Hindlimb muscle (tissue), 1 donor: Measurements from ENCODE around the gene SPSB2. TPM values are rescaled to one million over a fixed set of nuclear protein-coding genes. Genes with fewer than 3 reads are reported as not detected.

ENCODE experiments used
- DNase-seq: peaks from one replicate; pipeline ENCODE4 v3.0.0-alpha.2; 2013
- polyA plus RNA-seq: library from polyadenylated mRNA; unstranded; fragments of 120-200 nt; gene quantifications from one replicate; pipeline ENCODE4 v1.2.1, GENCODE V29; 2013; ENCODE audit not compliant: insufficient read length

SPSB2 gene
- polyA plus RNA-seq, 1 donor = 5.9 TPM

GRCh38 chr12:6850796-6851152, 22.3 kb downstream of the SPSB2 start:
- DNase-seq = no peak

GRCh38 chr12:6849976-6850560, 23.0 kb downstream of the SPSB2 start:
- no peak for DNase-seq

GRCh38 chr12:6849427-6849826, 23.7 kb downstream of the SPSB2 start:
- DNase-seq = no peak

- DNase-seq = no peak
These were observed 25.4 kb downstream of the SPSB2 start for GRCh38 chr12:6847676-6848075.

DNA sequence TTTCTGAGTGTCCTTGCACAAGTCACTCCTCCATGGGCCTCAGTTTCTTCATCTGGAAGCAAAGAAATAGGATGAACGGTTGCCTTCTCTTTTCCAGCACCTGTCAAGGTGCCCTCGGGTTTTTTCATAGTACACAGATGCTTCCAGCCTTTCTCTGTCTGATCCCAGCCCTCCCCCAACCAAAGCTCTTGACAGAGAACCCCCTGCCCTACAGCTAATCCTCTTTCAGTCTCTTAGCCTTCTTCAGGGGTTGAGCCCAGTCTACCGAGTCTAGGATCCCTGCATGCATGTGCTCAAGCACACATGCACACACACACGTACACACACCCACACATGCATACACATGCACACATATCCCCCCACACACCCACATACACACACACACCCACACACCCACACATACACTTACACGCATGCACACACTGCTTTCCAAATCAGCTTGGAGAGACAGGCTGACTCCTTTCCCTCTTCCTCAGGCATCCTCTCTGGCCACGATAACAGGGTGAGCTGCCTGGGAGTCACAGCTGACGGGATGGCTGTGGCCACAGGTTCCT, 26.7 kb downstream of the SPSB2 start:
- DNase-seq = no peak

DNA sequence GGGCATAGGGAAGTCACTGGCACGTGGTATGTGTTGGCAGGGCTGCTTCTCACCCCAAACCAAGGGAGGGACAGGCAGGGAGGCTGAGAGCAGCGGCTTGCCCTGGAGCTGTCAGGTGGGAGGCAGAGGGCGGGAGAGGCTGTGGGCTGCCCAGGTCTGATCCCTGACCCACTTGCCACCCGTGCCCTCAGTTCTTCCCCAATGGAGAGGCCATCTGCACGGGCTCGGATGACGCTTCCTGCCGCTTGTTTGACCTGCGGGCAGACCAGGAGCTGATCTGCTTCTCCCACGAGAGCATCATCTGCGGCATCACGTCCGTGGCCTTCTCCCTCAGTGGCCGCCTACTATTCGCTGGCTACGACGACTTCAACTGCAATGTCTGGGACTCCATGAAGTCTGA, 27.7 kb downstream of the SPSB2 start:
- no peak for DNase-seq

DNA sequence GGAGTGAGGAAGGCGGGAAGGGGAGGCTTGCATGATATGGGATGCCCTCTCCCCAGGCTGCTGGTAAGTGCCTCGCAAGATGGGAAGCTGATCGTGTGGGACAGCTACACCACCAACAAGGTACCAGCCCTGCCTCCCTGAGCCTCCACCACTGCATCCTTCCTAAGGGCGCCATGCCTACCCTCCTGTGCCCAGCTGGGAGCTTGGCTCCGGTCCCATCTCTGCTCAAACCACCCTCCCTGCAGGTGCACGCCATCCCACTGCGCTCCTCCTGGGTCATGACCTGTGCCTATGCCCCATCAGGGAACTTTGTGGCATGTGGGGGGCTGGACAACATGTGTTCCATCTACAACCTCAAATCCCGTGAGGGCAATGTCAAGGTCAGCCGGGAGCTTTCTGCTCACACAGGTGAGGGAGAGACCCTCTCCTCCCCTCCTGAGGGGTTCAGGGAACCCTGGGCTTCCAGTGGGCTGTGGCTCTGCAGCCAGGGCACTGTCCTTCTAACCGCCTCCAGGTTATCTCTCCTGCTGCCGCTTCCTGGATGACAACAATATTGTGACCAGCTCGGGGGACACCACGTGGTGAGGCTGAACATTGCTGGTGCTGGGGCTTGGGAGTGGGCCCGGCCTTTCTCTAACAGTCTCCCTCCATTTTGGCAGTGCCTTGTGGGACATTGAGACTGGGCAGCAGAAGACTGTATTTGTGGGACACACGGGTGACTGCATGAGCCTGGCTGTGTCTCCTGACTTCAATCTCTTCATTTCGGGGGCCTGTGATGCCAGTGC, 29.8 kb downstream of the SPSB2 start:
- no peak for DNase-seq

- no peak for DNase-seq
These were observed 31.0 kb downstream of the SPSB2 start for GRCh38 chr12:6842075-6842474.

DNA sequence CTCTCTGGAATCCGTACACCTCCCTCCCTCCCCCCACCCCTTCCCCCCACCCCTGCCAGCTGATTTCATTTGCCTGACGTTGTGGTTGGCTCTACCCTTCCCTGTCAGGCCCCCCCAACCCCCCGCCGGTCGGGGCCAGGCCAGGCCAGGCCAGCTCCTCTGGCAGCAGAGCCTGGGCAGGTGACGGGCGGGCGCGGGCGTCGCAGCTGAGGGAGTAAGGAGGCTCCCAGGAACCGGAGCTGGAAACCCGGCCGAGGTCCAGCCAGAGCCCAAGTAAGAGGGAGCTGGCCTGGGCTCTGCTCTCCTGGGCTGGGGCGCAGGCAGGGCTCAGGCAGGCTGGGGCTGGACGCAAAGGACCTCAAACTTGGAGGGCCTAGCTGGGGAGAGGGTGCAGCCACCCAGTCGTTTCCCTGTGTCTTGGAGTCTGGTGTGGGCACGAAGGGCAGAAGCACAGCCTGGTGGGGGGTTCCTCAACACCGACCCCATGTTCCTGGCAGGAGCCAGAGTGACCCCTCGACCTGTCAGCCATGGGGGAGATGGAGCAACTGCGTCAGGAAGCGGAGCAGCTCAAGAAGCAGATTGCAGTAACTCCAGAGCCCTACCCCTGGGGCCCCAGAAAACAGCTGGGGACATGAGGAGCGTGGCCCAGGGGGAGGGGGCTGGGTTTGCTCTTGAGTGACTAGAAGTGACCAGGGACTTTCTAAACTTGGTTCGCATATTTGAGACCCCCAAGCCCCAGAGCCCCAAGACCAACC, 32.2 kb downstream of the SPSB2 start, which contains the start of gene GNB3:
Gene GNB3, plus strand, starts transcription at position 165 of the 755 bp plus-strand sequence. Its CDS starts 363 bp downstream, at position 528.
- DNase-seq = no peak

DNA sequence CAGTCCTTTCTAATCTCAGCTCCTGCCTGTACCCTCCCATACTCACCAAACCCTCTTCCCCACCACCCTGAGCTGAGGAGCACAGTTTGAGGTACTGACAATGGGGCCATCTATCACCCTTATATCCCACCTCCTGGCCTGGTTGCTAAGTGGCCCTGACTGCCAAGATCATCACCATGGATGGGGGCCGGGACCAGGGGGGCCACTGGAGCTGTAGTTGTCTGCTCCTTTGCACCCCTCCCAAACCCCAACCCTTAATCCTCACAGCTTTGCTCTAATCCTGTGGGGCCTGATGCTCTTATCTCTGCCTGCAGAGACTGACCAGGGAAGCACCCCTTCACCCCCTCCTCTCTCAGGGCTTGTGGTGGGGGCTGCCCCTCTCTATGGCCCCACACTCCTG, 32.8 kb downstream of the SPSB2 start:
- no peak for DNase-seq

DNA sequence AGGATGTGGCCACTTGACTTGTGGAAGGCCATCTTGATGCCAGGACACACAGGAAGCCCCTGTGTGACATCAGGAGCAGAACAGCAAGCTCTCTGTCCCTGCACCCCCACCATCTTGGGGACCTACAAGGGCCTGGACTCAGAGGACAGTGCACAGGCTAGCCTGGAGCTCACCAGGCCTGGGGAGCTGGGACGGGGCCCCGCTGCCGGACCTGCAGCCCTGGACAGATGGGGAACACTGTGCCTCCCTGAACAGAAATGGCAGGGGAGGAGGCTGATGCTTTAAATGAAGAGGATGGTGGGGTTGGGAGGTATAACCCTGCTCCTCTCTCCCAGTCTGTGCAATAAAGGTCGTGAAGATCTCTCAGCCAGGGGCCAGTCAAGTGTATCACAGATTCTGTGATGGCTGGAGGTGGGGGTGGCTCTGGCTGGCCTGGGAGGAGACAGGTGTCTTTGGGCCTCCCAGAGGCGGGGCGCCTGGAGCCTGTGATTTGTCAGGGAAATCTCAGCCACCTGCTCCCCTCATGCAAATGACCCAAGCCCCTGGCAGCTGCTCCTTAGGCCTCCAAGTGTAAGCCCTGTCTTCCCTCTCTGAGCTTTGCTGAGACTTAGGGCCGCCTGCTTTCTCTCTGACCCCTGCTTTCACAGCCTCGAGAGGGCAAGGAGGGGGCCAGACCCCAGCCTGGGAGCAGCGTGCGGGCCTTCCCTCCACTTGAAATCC, 33.5 kb downstream of the SPSB2 start:
- DNase-seq = no peak

- no peak for DNase-seq
These were observed 34.2 kb downstream of the SPSB2 start for GRCh38 chr12:6838854-6839253.

- no peak for DNase-seq
These were observed 35.6 kb downstream of the SPSB2 start for GRCh38 chr12:6837370-6838060.

GRCh38 chr12:6836851-6837250, 36.3 kb downstream of the SPSB2 start:
- no peak for DNase-seq

- DNase-seq = no peak
These were observed 38.2 kb downstream of the SPSB2 start for GRCh38 chr12:6834873-6835272.

GRCh38 chr12:6834254-6834653, 38.8 kb downstream of the SPSB2 start:
- DNase-seq = no peak

GRCh38 chr12:6833189-6833890, 39.8 kb downstream of the SPSB2 start:
- DNase-seq = no peak

- DNase-seq = no peak
These were observed 41.0 kb downstream of the SPSB2 start for GRCh38 chr12:6832125-6832524.

GRCh38 chr12:6831450-6831995, 41.6 kb downstream of the SPSB2 start:
- DNase-seq = no peak

- DNase-seq = no peak
These were observed 42.1 kb downstream of the SPSB2 start for GRCh38 chr12:6830999-6831398.

GRCh38 chr12:6830286-6830890, 42.7 kb downstream of the SPSB2 start:
- no peak for DNase-seq
